ENCODE results near the gene CEP192.

GRCh38 chr18:13067966-13068365, 76.8 kb downstream of the CEP192 start:
- TF ChIP-seq, protein P1, sequence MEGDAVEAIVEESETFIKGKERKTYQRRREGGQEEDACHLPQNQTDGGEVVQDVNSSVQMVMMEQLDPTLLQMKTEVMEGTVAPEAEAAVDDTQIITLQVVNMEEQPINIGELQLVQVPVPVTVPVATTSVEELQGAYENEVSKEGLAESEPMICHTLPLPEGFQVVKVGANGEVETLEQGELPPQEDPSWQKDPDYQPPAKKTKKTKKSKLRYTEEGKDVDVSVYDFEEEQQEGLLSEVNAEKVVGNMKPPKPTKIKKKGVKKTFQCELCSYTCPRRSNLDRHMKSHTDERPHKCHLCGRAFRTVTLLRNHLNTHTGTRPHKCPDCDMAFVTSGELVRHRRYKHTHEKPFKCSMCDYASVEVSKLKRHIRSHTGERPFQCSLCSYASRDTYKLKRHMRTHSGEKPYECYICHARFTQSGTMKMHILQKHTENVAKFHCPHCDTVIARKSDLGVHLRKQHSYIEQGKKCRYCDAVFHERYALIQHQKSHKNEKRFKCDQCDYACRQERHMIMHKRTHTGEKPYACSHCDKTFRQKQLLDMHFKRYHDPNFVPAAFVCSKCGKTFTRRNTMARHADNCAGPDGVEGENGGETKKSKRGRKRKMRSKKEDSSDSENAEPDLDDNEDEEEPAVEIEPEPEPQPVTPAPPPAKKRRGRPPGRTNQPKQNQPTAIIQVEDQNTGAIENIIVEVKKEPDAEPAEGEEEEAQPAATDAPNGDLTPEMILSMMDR (IDR thresholded peaks at IDR 0.05; ENCODE audit: low read length): no peak
- TF ChIP-seq EZH2 (IDR thresholded peaks at IDR 0.05; ENCODE audit: borderline replicate concordance, low read length): no peak
